Transverse colon (tissue), 4 donors: ENCODE data around the gene C2. TPM values are rescaled to one million over a fixed set of nuclear protein-coding genes. Genes with fewer than 3 reads are reported as not detected.
"Not testable (repeated sequence)": the region's sequence is repeated elsewhere in the genome, so short reads cannot be mapped to it uniquely, and the experiment has no call there.

ENCODE experiments used
- DNase-seq: peaks from one replicate; pipeline ENCODE4 v3.0.0-alpha.2; 2019
- H3K27ac ChIP-seq, 4 donors: fragments of 200-600 bp; sonication (generic); 2 replicates each; pipeline ENCODE4 v1.5.1; 2016 to 2018; ENCODE audit warnings: inconsistent platforms in 4 of 4
- H3K27me3 ChIP-seq: fragments of 200-600 bp; sonication (generic); 2 replicates; pipeline ENCODE4 v1.5.1; 2017; ENCODE audit warnings: inconsistent platforms
- H3K36me3 ChIP-seq, 4 donors: fragments of 200-600 bp; sonication (generic); 2 replicates each; pipeline ENCODE4 v1.5.1; 2017 to 2019; ENCODE audit warnings: inconsistent platforms in 4 of 4
- H3K4me1 ChIP-seq, 4 donors: fragments of 200-600 bp; sonication (generic); 2 replicates each; pipeline ENCODE4 v1.5.1; 2017 to 2020; ENCODE audit warnings: inconsistent platforms in 4 of 4
- H3K4me3 ChIP-seq, 4 donors: fragments of 200-600 bp; sonication (generic); 1 replicate in 1 of 4; 2 replicates in 3 of 4; pipeline versions ENCODE4 v1.5.1 to v1.6.1; 2017 to 2019; ENCODE audit warnings: inconsistent platforms in 4 of 4
- H3K9me3 ChIP-seq, 2 donors: fragments of 200-600 bp; sonication (generic); 2 replicates each; pipeline ENCODE4 v1.5.1; 2017 to 2019; ENCODE audit warnings: inconsistent platforms in 2 of 2
- CTCF ChIP-seq, 5 experiments: fragments of 200-600 bp in 3 of 5; fragments of 450-650 bp in 2 of 5; sonication (generic) in 3 of 5; IDR thresholded peaks; 1 replicate in 2 of 5; 2 replicates in 3 of 5; pipeline ENCODE4 v1.5.1; 2016 to 2017; ENCODE audit warnings: antibody characterized with exemption in 5 of 5, inconsistent platforms in 3 of 5, mild to moderate bottlenecking in 2 of 5, moderate library complexity in 1 of 5
- EP300 ChIP-seq: sonication (generic); formaldehyde crosslinking; IDR thresholded peaks from one replicate; pipeline ENCODE4 v1.6.1; 2017; ENCODE audit warnings: antibody characterized with exemption, low read depth
- POLR2A ChIP-seq: fragments of 450-650 bp; IDR thresholded peaks from one replicate; pipeline ENCODE4 v1.6.1; 2016; ENCODE audit warnings: antibody characterized with exemption, mild to moderate bottlenecking, moderate library complexity
- POLR2AphosphoS5 ChIP-seq, 3 donors: sonication (generic); formaldehyde crosslinking; IDR thresholded peaks; one replicate each; pipeline ENCODE4 v1.6.1; 2016; ENCODE audit warnings: antibody characterized with exemption in 3 of 3
- WGBS, 2 donors: methylation state at CpG; one replicate each; pipeline ENCODE4 v1.1.5; 2018; ENCODE audit warnings: low coverage in 1 of 2; 5-methylcytosine and 5-hydroxymethylcytosine counted together
- in situ Hi-C, 4 donors: fragments of 200-750 bp; cut with MboI; loops; one replicate each; pipeline versions ENCODE4 v1.15.0 to v1.15.1; 2017; ENCODE audit warnings: low sequenced_read_pairs in 3 of 4, low pct_ligation_motif_present in 1 of 4, low pct_unique_long_range_greater_than_20kb in 1 of 4
- intact Hi-C: fragments of 100-400 bp; cut with DNase I; formaldehyde crosslinking; loops from one replicate; pipeline ENCODE4 v1.15.1; 2023; ENCODE audit warnings: low total_unique reads
- total RNA-seq, 4 donors: library from RNA; depleted of rRNA; stranded (reverse); fragments of >200 nt; gene quantifications; one replicate each; pipeline ENCODE4 v1.1.0, GENCODE V29; 2016

C2 gene
- total RNA-seq, 4 donors from 2014 or later: 4.6 to 9.4 (median 7.5) TPM

GRCh38 chr6:31901953-31902643 is 25.4 kb upstream of the C2 start, which contains the start of gene ZBTB12:
ZBTB12 (minus strand) TSS chr6:31902086; CDS start chr6:31901305, 781 bp downstream.
- intact Hi-C loops: loop anchor here (5.0 kb wide), 1 partner anchor 50 kb away; no protein-coding TSS in a partner anchor
- no peaks in the 10 kb centered on the region for H3K27me3 ChIP-seq
- peak; percentile 94 for DNase-seq
- H3K9me3 ChIP-seq: no peaks in the 10 kb centered on the region
- peak within 1 kb of the TSS; percentile 80 to 92 (median 87) for H3K27ac ChIP-seq
- TF ChIP-seq EP300: no peak
- peak; percentile 60 for TF ChIP-seq POLR2A
- peak in 1 of 5 experiments; percentile 36 for TF ChIP-seq CTCF (IDR thresholded peaks at IDR 0.05)
- TF ChIP-seq POLR2AphosphoS5 (IDR thresholded peaks at IDR 0.05): peak in 2 of 3 donors; percentile 62 to 71
- WGBS, 2 donors: 0% methylated on average over 46 of the region's 77 CpGs; no CpG with 5 or more reads in 1 of the 2 donors
- no peaks in the 10 kb centered on the region for H3K36me3 ChIP-seq
- peaks cover 8 to 38% (median 24%) of the 10 kb centered on the region in 4 donors for H3K4me1 ChIP-seq
- peak within 1 kb of the TSS; percentile 51 to 72 (median 60) for H3K4me3 ChIP-seq
- in situ Hi-C loops: loop anchor here in 1 of 4 donors (10.0 kb wide), 1 partner anchor 53 kb away; the partner anchor contains the start of genes NELFE and SKIC2

GRCh38 chr6:31903957-31904356 is 23.6 kb upstream of the C2 start:
- intact Hi-C loops (loop anchor here (5.0 kb wide), 1 partner anchor 48 kb away; no protein-coding TSS in a partner anchor), in situ Hi-C loops (loop anchor here in 1 of 4 donors (10.0 kb wide), 1 partner anchor 51 kb away; the partner anchor contains the start of genes NELFE and SKIC2)
- peaks cover 2 to 32% (median 17%) of the 10 kb centered on the region in 4 donors for H3K4me1 ChIP-seq
- peak overlapping the region in 3 of 4 donors; percentile 87 to 92 (median 87) for H3K27ac ChIP-seq
- H3K9me3 ChIP-seq: no peaks in the 10 kb centered on the region
- H3K27me3 ChIP-seq: no peaks in the 10 kb centered on the region
- DNase-seq: no peak
- 84 to 90% methylated on average over 3 of the region's 3 CpGs for WGBS, 2 donors
- no peaks in the 10 kb centered on the region for H3K36me3 ChIP-seq
- no peak overlapping the region for H3K4me3 ChIP-seq
- TF ChIP-seq CTCF (IDR thresholded peaks at IDR 0.05): no peak
- no peak for TF ChIP-seq POLR2AphosphoS5 (IDR thresholded peaks at IDR 0.05)
- TF ChIP-seq EP300: no peak
- no peak for TF ChIP-seq POLR2A

GRCh38 chr6:31905041-31905440 is 22.5 kb upstream of the C2 start:
- in situ Hi-C loops: loop anchor here in 1 of 4 donors (10.0 kb wide), 1 partner anchor 50 kb away; the partner anchor contains the start of genes NELFE and SKIC2
- Histone ChIP-seq H3K27ac (no peak overlapping the region), H3K9me3 (no peaks in the 10 kb centered on the region), H3K4me1 (peaks cover 0 to 21% (median 16%) of the 10 kb centered on the region in 4 donors), H3K36me3 (no peaks in the 10 kb centered on the region), H3K4me3 (no peak overlapping the region), H3K27me3 (no peaks in the 10 kb centered on the region)
- intact Hi-C loops: no loop called here
- DNase-seq: no peak
- no peak for TF ChIP-seq POLR2A
- no peak for TF ChIP-seq POLR2AphosphoS5 (IDR thresholded peaks at IDR 0.05)
- TF ChIP-seq CTCF (IDR thresholded peaks at IDR 0.05): no peak
- no peak for TF ChIP-seq EP300
- 88% methylated on average over 1 of the region's 1 CpG; no CpG with 5 or more reads in 1 of the 2 donors for WGBS, 2 donors

- Histone ChIP-seq H3K4me3 (no peak overlapping the region), H3K27me3 (no peaks in the 10 kb centered on the region), H3K36me3 (no peaks in the 10 kb centered on the region), H3K9me3 (no peaks in the 10 kb centered on the region), H3K27ac (no peak overlapping the region), H3K4me1 (peaks cover 0 to 17% (median 13%) of the 10 kb centered on the region in 4 donors)
- in situ Hi-C loops (loop anchor here in 1 of 4 donors (10.0 kb wide), 1 partner anchor 49 kb away; the partner anchor contains the start of genes NELFE and SKIC2), intact Hi-C loops (no loop called here)
- DNase-seq: no peak
- no peak for TF ChIP-seq CTCF (IDR thresholded peaks at IDR 0.05)
- TF ChIP-seq POLR2A: no peak
- TF ChIP-seq EP300: no peak
- no peak for TF ChIP-seq POLR2AphosphoS5 (IDR thresholded peaks at IDR 0.05)
- WGBS, 2 donors: 44 to 56% methylated on average over 3 to 4 of the region's 4 CpGs
Observed at GRCh38 chr6:31906122-31906521, 21.4 kb upstream of the C2 start.

GRCh38 chr6:31906727-31907126 is 20.8 kb upstream of the C2 start:
- 78% methylated on average over 8 of the region's 8 CpGs for WGBS, 2 donors
- in situ Hi-C loops: loop anchor here in 1 of 4 donors (10.0 kb wide), 1 partner anchor 48 kb away; the partner anchor contains the start of genes NELFE and SKIC2
- H3K27me3 ChIP-seq, H3K27ac ChIP-seq, H3K36me3 ChIP-seq, H3K9me3 ChIP-seq, H3K4me3 ChIP-seq, intact Hi-C loops, DNase-seq: not testable (repeated sequence)
- H3K4me1 ChIP-seq: peaks cover 0 to 17% (median 9%) of the 10 kb centered on the region in 4 donors
